HepG2 (cell line): Measurements from ENCODE around the gene SLBP. TPM values are rescaled to one million over a fixed set of nuclear protein-coding genes. Genes with fewer than 3 reads are reported as not detected.

Experiments
- HMGXB4 ChIP-seq, 2 experiments: sonication (generic) in 1 of 2; formaldehyde crosslinking in 1 of 2; IDR thresholded peaks; 2 replicates each; pipeline versions ENCODE4 v1.4.0 to v1.6.1; 2018 to 2020; ENCODE audit warnings: missing genetic modification reagents in 2 of 2, borderline replicate concordance in 1 of 2, low read depth in 1 of 2, mild to moderate bottlenecking in 1 of 2, missing biosample characterization in 1 of 2
- HNF1A ChIP-seq, 2 experiments: sonication (generic) in 1 of 2; formaldehyde crosslinking in 1 of 2; IDR thresholded peaks; 2 replicates each; pipeline versions ENCODE4 v1.4.0 to v1.6.1; 2016 to 2020; ENCODE audit warnings: borderline replicate concordance in 1 of 2, low read depth in 1 of 2, mild to moderate bottlenecking in 1 of 2, missing genetic modification reagents in 1 of 2
- HNF1B ChIP-seq: sonication (generic); formaldehyde crosslinking; IDR thresholded peaks from 2 replicates; pipeline ENCODE4 v1.5.1; 2020; ENCODE audit warnings: mild to moderate bottlenecking, moderate library complexity, missing genetic modification reagents
- HOXA5 ChIP-seq: sonication (generic); formaldehyde crosslinking; IDR thresholded peaks from 2 replicates; pipeline ENCODE4 v1.4.0; 2020; ENCODE audit warnings: missing genetic modification reagents
- IRF9 ChIP-seq: sonication (generic); formaldehyde crosslinking; IDR thresholded peaks from 2 replicates; pipeline ENCODE4 v1.8.0; 2022; ENCODE audit warnings: missing genetic modification reagents, mild to moderate bottlenecking, borderline replicate concordance
- MYNN ChIP-seq: sonication (generic); formaldehyde crosslinking; IDR thresholded peaks from 2 replicates; pipeline ENCODE4 v1.4.0; 2020; ENCODE audit warnings: mild to moderate bottlenecking, low read depth, missing genetic modification reagents
- RXRB ChIP-seq: IDR thresholded peaks from 2 replicates; pipeline ENCODE4 v1.6.1; 2016; ENCODE audit warnings: borderline replicate concordance, missing genetic modification reagents, missing compliant biosample characterization
- TERF1 ChIP-seq: sonication (generic); formaldehyde crosslinking; IDR thresholded peaks from 2 replicates; pipeline ENCODE4 v1.8.0; 2022; ENCODE audit warnings: mild to moderate bottlenecking, missing genetic modification reagents, moderate library complexity
- ZBED4 ChIP-seq: sonication (generic); formaldehyde crosslinking; IDR thresholded peaks from 2 replicates; pipeline ENCODE4 v1.4.0; 2020; ENCODE audit warnings: missing genetic modification reagents, borderline replicate concordance
- ZKSCAN8 ChIP-seq: IDR thresholded peaks from 2 replicates; pipeline ENCODE4 v1.6.1; 2016; ENCODE audit warnings: borderline replicate concordance, missing genetic modification reagents, missing compliant biosample characterization
- ZNF546 ChIP-seq: sonication (generic); formaldehyde crosslinking; conservative IDR thresholded peaks from 2 replicates; pipeline ENCODE4 v1.8.1; 2023; ENCODE audit warnings: mild to moderate bottlenecking, missing genetic modification reagents
- polyA plus RNA-seq, 8 experiments: library from polyadenylated mRNA; depleted of rRNA in 3 of 8; stranded (reverse) in 7 of 8; unstranded in 1 of 8; fragments of >200 nt; fragmentation: Illumina TruSeq in 4 of 8; extraction: Trizol in 4 of 8; gene quantifications; 2 replicates each; pipeline versions ENCODE4 v1.2.1 to v1.2.3, GENCODE V29; 2011 to 2016; ENCODE audit warnings: low read depth in 4 of 8, missing spikeins in 1 of 8, mixed read lengths in 1 of 8; ENCODE audit not compliant: insufficient read depth in 1 of 8
- total RNA-seq, 5 experiments: library from RNA; depleted of rRNA; stranded (reverse); fragments of >200 nt; fragmentation: Illumina TruSeq; extraction: Trizol; gene quantifications; 2 replicates each; pipeline ENCODE4 v1.2.3, GENCODE V29; 2016; ENCODE audit warnings: low read depth in 1 of 5

The SLBP gene
- total and polyA plus RNA-seq, 2 of the 13 experiments (the other 11 are each of a cell fraction or from before 2014, with no cell fraction given) = 43.9 to 104 TPM

- TF ChIP-seq HMGXB4 (CRISPR knock-in tag; IDR thresholded peaks at IDR 0.05; ENCODE audit: borderline replicate concordance in 1 of 2, low read depth in 1 of 2) (peak; percentile 11 to 29; a peak in 2 of 4 replicates), IRF9 (CRISPR knock-in tag) (0 out of 2 replicates have a peak, but pooled peaks have one; percentile 53), ZKSCAN8 (CRISPR knock-in tag) (0 out of 2 replicates have a peak, but pooled peaks have one; percentile 36), TERF1 (no peak), MYNN (CRISPR knock-in tag) (0 out of 2 replicates have a peak, but pooled peaks have one; percentile 54), HNF1B (CRISPR knock-in tag) (peak; percentile 75; the same call in 1 of the 2 replicates), HOXA5 (peak; percentile 23; the same call in 1 of the 2 replicates), ZNF546 (CRISPR knock-in tag) (peak; percentile 32; the same call in 1 of the 2 replicates), ZBED4 (CRISPR knock-in tag) (0 out of 2 replicates have a peak, but pooled peaks have one; percentile 38), RXRB (CRISPR knock-in tag) (peak; percentile 38; the same call in 1 of the 2 replicates), HNF1A (IDR thresholded peaks at IDR 0.05; ENCODE audit: low read depth) (no peak), HNF1A (CRISPR knock-in tag; IDR thresholded peaks at IDR 0.05; ENCODE audit: borderline replicate concordance) (0 out of 2 replicates have a peak, but pooled peaks have one; percentile 28)
Observed at GRCh38 chr4:1752284-1753041, 40.3 kb upstream of the SLBP start (continued).
